Spleen (tissue), 11 donors: ENCODE measurements around the gene ALX4. TPM values are rescaled to one million over a fixed set of nuclear protein-coding genes. Genes with fewer than 3 reads are reported as not detected.

ENCODE experiments used
- DNase-seq: peaks from one replicate; pipeline ENCODE4 v3.0.0-alpha.2; 2020
- H3K27ac ChIP-seq, 8 donors: fragments of 200-600 bp; sonication (generic) in 7 of 8; 1 replicate in 4 of 8; 2 replicates in 4 of 8; pipeline versions ENCODE4 v1.5.0 to v1.8.0; 2016 to 2021; ENCODE audit warnings: inconsistent platforms in 4 of 8, mild to moderate bottlenecking in 4 of 8, moderate library complexity in 1 of 8
- H3K27me3 ChIP-seq, 7 donors: fragments of 200-600 bp; sonication (generic) in 6 of 7; replicated peaks in 1 of 7; 1 replicate in 4 of 7; 2 replicates in 3 of 7; pipeline versions ENCODE4 v1.5.0 to v1.8.0; 2016 to 2021; ENCODE audit warnings: inconsistent platforms in 3 of 7, mild to moderate bottlenecking in 1 of 7
- H3K36me3 ChIP-seq, 6 donors: fragments of 200-600 bp; sonication (generic) in 5 of 6; 1 replicate in 4 of 6; 2 replicates in 2 of 6; pipeline versions ENCODE4 v1.5.0 to v1.8.0; 2016 to 2021; ENCODE audit warnings: inconsistent platforms in 2 of 6
- H3K4me1 ChIP-seq, 6 donors: fragments of 200-600 bp; sonication (generic) in 5 of 6; 1 replicate in 3 of 6; 2 replicates in 3 of 6; pipeline versions ENCODE4 v1.5.0 to v1.8.0; 2016 to 2021; ENCODE audit warnings: inconsistent platforms in 3 of 6
- H3K4me3 ChIP-seq, 8 donors: fragments of 200-600 bp; sonication (generic) in 7 of 8; 1 replicate in 4 of 8; 2 replicates in 4 of 8; pipeline versions ENCODE4 v1.5.0 to v1.8.0; 2016 to 2021; ENCODE audit warnings: inconsistent platforms in 4 of 8, mild to moderate bottlenecking in 4 of 8, moderate library complexity in 2 of 8
- H3K9me3 ChIP-seq, 8 donors: fragments of 200-600 bp; sonication (generic) in 7 of 8; 1 replicate in 4 of 8; 2 replicates in 4 of 8; pipeline versions ENCODE4 v1.5.0 to v1.8.0; 2016 to 2021; ENCODE audit warnings: inconsistent platforms in 4 of 8
- CTCF ChIP-seq, 11 experiments: fragments of 200-600 bp in 7 of 11; fragments of 450-650 bp in 4 of 11; sonication (generic) in 4 of 11; IDR thresholded peaks in 8 of 11; conservative IDR thresholded peaks in 3 of 11; 1 replicate in 7 of 11; 2 replicates in 4 of 11; pipeline versions ENCODE4 v1.4.0 to v1.8.0; 2016 to 2021; ENCODE audit warnings: antibody characterized with exemption in 11 of 11, inconsistent platforms in 4 of 11, mild to moderate bottlenecking in 1 of 11
- POLR2A ChIP-seq, 3 donors: fragments of 450-650 bp; IDR thresholded peaks; one replicate each; pipeline ENCODE4 v1.5.1; 2017; ENCODE audit warnings: antibody characterized with exemption in 3 of 3, mild to moderate bottlenecking in 1 of 3
- POLR2AphosphoS5 ChIP-seq, 3 donors: sonication (generic); formaldehyde crosslinking; IDR thresholded peaks; one replicate each; pipeline ENCODE4 v1.5.1; 2017; ENCODE audit warnings: antibody characterized with exemption in 3 of 3
- WGBS, 5 donors: extraction: QIAGEN DNeasy Blood & Tissue Kit in 3 of 5; methylation state at CpG; one replicate each; pipeline versions ENCODE4 v1.1.5 to v1.1.7; 2013 to 2018; 5-methylcytosine and 5-hydroxymethylcytosine counted together
- intact Hi-C: fragments of 100-400 bp; cut with DNase I; formaldehyde crosslinking; loops from one replicate; pipeline ENCODE4 v1.15.0; 2023; ENCODE audit warnings: low total_unique reads
- polyA plus RNA-seq, 3 donors: library from polyadenylated mRNA; stranded (reverse); fragments of 200-250 nt; gene quantifications; one replicate each; pipeline ENCODE4 v1.2.1, GENCODE V29; 2013
- total RNA-seq, 7 donors: library from RNA; depleted of rRNA in 3 of 7; stranded (reverse); fragments of >200 nt in 3 of 7; fragmentation: NEBNext Ultra II Directional in 4 of 7; extraction: Animal tissue kit (Norgen Biotek cat#: 25700) in 4 of 7; gene quantifications; one replicate each; pipeline versions ENCODE4 v1.1.0 to v1.2.1, GENCODE V29; 2016 to 2021
- donor health status: healthy with polysubstance abuse.
- donor health status: DM: no; HTN: no; CAD: no; lungs with moderate emphysema.
- donor health status: DM: no; HTN: no; CAD: no.
- donor health status: Bipolar disorder and iron deficiency.
- donor health status: healthy.
- donor health status: DM: no; HTN: no; CAD: no.
- donor health status: DM: yes; HTN: yes; CAD: no.

ALX4 gene
- total and polyA plus RNA-seq, 10 donors = 0.11 TPM; not detected in 9

- Histone ChIP-seq H3K27ac (no peak overlapping the region), H3K27me3 (peaks cover 0 to 9% (median 0%) of the 10 kb centered on the region in 7 donors), H3K4me1 (peaks cover 0 to 22% (median 0%) of the 10 kb centered on the region in 6 donors), H3K4me3 (no peak overlapping the region), H3K9me3 (peaks cover 0 to 4% (median 1%) of the 10 kb centered on the region in 8 donors), H3K36me3 (no peaks in the 10 kb centered on the region)
- TF ChIP-seq POLR2AphosphoS5 (IDR thresholded peaks at IDR 0.05) = no peak
- no peak for TF ChIP-seq CTCF (IDR thresholded peaks at IDR 0.05 in 8 of 11, conservative IDR thresholded peaks at IDR 0.05 in 3 of 11)
- no peak for TF ChIP-seq POLR2A (IDR thresholded peaks at IDR 0.05)
- intact Hi-C loops = no loop called here
- WGBS, 5 donors = 70 to 95% (median 79%) methylated on average over 2 to 5 of the region's 5 CpGs
- no peak for DNase-seq
Observed at GRCh38 chr11:44258839-44259420, 51.0 kb downstream of the ALX4 start.

- peaks cover 0 to under 1% (median 0%) of the 10 kb centered on the region in 7 donors for H3K27me3 ChIP-seq
- TF ChIP-seq POLR2A (IDR thresholded peaks at IDR 0.05) = no peak
- no peak for TF ChIP-seq POLR2AphosphoS5 (IDR thresholded peaks at IDR 0.05)
- no peak for TF ChIP-seq CTCF (IDR thresholded peaks at IDR 0.05 in 8 of 11, conservative IDR thresholded peaks at IDR 0.05 in 3 of 11)
- DNase-seq = no peak
- 70 to 87% (median 84%) methylated on average over 5 of the region's 5 CpGs for WGBS, 5 donors
- H3K4me1 ChIP-seq = peaks cover 0 to 22% (median 0%) of the 10 kb centered on the region in 6 donors
- peaks cover 0 to 1% (median 0%) of the 10 kb centered on the region in 6 donors for H3K36me3 ChIP-seq
- no peak overlapping the region for H3K27ac ChIP-seq
- no peak overlapping the region for H3K4me3 ChIP-seq
- peaks cover 0 to 12% (median 9%) of the 10 kb centered on the region in 8 donors for H3K9me3 ChIP-seq
- intact Hi-C loops = no loop called here
Observed at GRCh38 chr11:44258190-44258489, 51.8 kb downstream of the ALX4 start.

- peaks cover 0 to 7% (median 0%) of the 10 kb centered on the region in 6 donors for H3K36me3 ChIP-seq
- H3K4me3 ChIP-seq = no peak overlapping the region
- peaks cover 3 to 17% (median 14%) of the 10 kb centered on the region in 8 donors for H3K9me3 ChIP-seq
- intact Hi-C loops = no loop called here
- WGBS, 5 donors = 89 to 93% (median 92%) methylated on average over 8 of the region's 8 CpGs
- no peak for DNase-seq
- no peak overlapping the region for H3K27ac ChIP-seq
- H3K4me1 ChIP-seq = peaks cover 0 to 22% (median 0%) of the 10 kb centered on the region in 6 donors
- no peaks in the 10 kb centered on the region for H3K27me3 ChIP-seq
- TF ChIP-seq POLR2AphosphoS5 (IDR thresholded peaks at IDR 0.05) (peak in 1 of 3 donors; percentile 8), CTCF (IDR thresholded peaks at IDR 0.05 in 8 of 11, conservative IDR thresholded peaks at IDR 0.05 in 3 of 11) (no peak)
Observed at GRCh38 chr11:44257338-44258189, 52.4 kb downstream of the ALX4 start.

GRCh38 chr11:44256673-44257291, 53.2 kb downstream of the ALX4 start:
- TF ChIP-seq POLR2A (IDR thresholded peaks at IDR 0.05) (no peak), CTCF (IDR thresholded peaks at IDR 0.05 in 8 of 11, conservative IDR thresholded peaks at IDR 0.05 in 3 of 11) (no peak), POLR2AphosphoS5 (IDR thresholded peaks at IDR 0.05) (no peak)
- 69 to 80% (median 76%) methylated on average over 4 of the region's 4 CpGs for WGBS, 5 donors

More at GRCh38 chr11:44256673-44257291, 53.2 kb downstream of the ALX4 start:
- DNase-seq = no peak
- peaks cover 0 to 22% (median 0%) of the 10 kb centered on the region in 6 donors for H3K4me1 ChIP-seq
- H3K9me3 ChIP-seq = peaks cover 3 to 25% (median 22%) of the 10 kb centered on the region in 8 donors
- H3K36me3 ChIP-seq = peaks cover 0 to 9% (median 0%) of the 10 kb centered on the region in 6 donors
- H3K4me3 ChIP-seq = no peak overlapping the region
- H3K27me3 ChIP-seq = no peaks in the 10 kb centered on the region
- intact Hi-C loops = no loop called here
- H3K27ac ChIP-seq = no peak overlapping the region
